Ovary (tissue), 9 donors: ENCODE results near the gene ABHD15. TPM values are rescaled to one million over a fixed set of nuclear protein-coding genes. Genes with fewer than 3 reads are reported as not detected.

Experiments
- DNase-seq, 5 donors: peaks; one replicate each; pipeline ENCODE4 v3.0.0-alpha.2; 2019 to 2020
- H3K27ac ChIP-seq, 2 donors: fragments of 200-600 bp; one replicate each; pipeline versions ENCODE4 v1.5.1 to v1.8.0; 2019 to 2022
- H3K27me3 ChIP-seq: fragments of 200-600 bp; one replicate; pipeline ENCODE4 v1.8.0; 2022
- H3K36me3 ChIP-seq: fragments of 200-600 bp; sonication (generic); one replicate; pipeline ENCODE4 v1.5.1; 2019
- H3K4me1 ChIP-seq: one replicate; pipeline ENCODE4 v1.8.1; 2013; ENCODE audit warnings: mild to moderate bottlenecking, moderate library complexity; ENCODE audit not compliant: insufficient read depth
- H3K4me3 ChIP-seq: fragments of 200-600 bp; sonication (generic); one replicate; pipeline ENCODE4 v1.5.1; 2017
- H3K9me3 ChIP-seq, 2 donors: fragments of 200-600 bp in 1 of 2; sonication (generic) in 1 of 2; one replicate each; pipeline versions ENCODE4 v1.5.1 to v1.8.1; 2013 to 2019; ENCODE audit warnings: mild to moderate bottlenecking in 1 of 2, moderate library complexity in 1 of 2
- CTCF ChIP-seq, 3 donors: fragments of 450-650 bp in 2 of 3; fragments of 200-600 bp in 1 of 3; IDR thresholded peaks; one replicate each; pipeline versions ENCODE4 v1.5.1 to v1.8.0; 2016 to 2022; ENCODE audit warnings: antibody characterized with exemption in 3 of 3, mild to moderate bottlenecking in 1 of 3
- EP300 ChIP-seq: sonication (generic); formaldehyde crosslinking; IDR thresholded peaks from one replicate; pipeline ENCODE4 v1.6.1; 2017; ENCODE audit warnings: antibody characterized with exemption
- POLR2A ChIP-seq: fragments of 450-650 bp; IDR thresholded peaks from one replicate; pipeline ENCODE4 v1.6.1; 2017; ENCODE audit warnings: antibody characterized with exemption, mild to moderate bottlenecking, moderate library complexity
- WGBS, 3 donors: extraction: QIAGEN DNeasy Blood & Tissue Kit in 1 of 3; methylation state at CpG; one replicate each; pipeline versions ENCODE4 v1.1.5 to v1.1.7; 2013 to 2017; 5-methylcytosine and 5-hydroxymethylcytosine counted together
- intact Hi-C, 4 donors: fragments of 100-400 bp; cut with DNase I; formaldehyde crosslinking; loops; one replicate each; pipeline versions ENCODE4 v1.11.0 to v1.15.1; 2022 to 2023
- polyA plus RNA-seq, 2 donors: library from polyadenylated mRNA; stranded (reverse); fragments of 200-250 nt in 1 of 2; fragments of 350-450 nt in 1 of 2; fragmentation: Illumina TruSeq in 1 of 2; extraction: RNeasy Lipid Tissue Mini Kit (QIAGEN cat#74804) in 1 of 2; gene quantifications; one replicate each; pipeline ENCODE4 v1.2.3, GENCODE V29; 2013 to 2014
- total RNA-seq, 7 donors: library from RNA; depleted of rRNA in 2 of 7; stranded (reverse); fragments of >200 nt in 2 of 7; fragmentation: NEBNext Ultra II Directional in 3 of 7; extraction: Animal tissue kit (Norgen Biotek cat#: 25700) in 3 of 7; gene quantifications; one replicate each; pipeline versions ENCODE4 v1.1.0 to v1.2.4, GENCODE V29; 2016 to 2023
- donor health status: DM: no; HTN: no; CAD: no; lungs with moderate emphysema.
- donor health status: DM: no; HTN: no; CAD: no.
- donor health status: Bipolar disorder and iron deficiency.
- donor health status: DM: yes; HTN: yes; CAD: no.
- donor health status: DM: no; HTN: no; CAD: no.
- donor health status: DM: yes; HTN: yes; CAD: no.

Gene ABHD15
- total and polyA plus RNA-seq, 9 donors = 3.0 to 8.7 (median 4.8) TPM

DNA sequence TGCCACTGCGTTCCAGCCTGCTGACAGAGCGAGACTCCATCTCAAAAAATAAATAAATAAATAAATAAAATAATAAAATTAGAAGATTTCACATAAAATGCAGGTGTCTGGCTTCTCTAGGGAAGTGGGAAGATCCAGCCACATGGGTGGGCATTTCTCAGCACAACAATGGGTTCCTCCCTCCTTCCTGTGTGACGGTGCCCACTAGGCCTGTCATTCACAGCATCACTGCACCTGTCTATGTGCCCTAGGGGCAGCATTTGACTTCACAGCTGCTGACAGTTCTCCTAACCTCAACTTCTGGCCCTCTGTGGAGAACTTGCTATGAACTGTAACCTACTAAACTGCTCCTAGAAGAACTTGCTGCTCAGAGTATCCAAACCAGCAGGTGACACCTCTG, 3.0 kb downstream of the ABHD15 start:
- WGBS, 3 donors = 96 to 97% (median 97%) methylated on average over 3 of the region's 3 CpGs
- H3K9me3 ChIP-seq = no peaks in the 10 kb centered on the region

GRCh38 chr17:29562615-29563014, 4.2 kb downstream of the ABHD15 start:
- Histone ChIP-seq H3K36me3 (no peaks in the 10 kb centered on the region), H3K9me3 (no peaks in the 10 kb centered on the region), H3K4me3 (no peak overlapping the region), H3K27me3 (no peaks in the 10 kb centered on the region), H3K27ac (no peak overlapping the region), H3K4me1 (peaks cover 4% of the 10 kb centered on the region)
- 89 to 93% (median 90%) methylated on average over 18 of the region's 18 CpGs for WGBS, 3 donors
- TF ChIP-seq EP300 (no peak), CTCF (IDR thresholded peaks at IDR 0.05) (no peak)
- intact Hi-C loops = no loop called here
- no peak for DNase-seq

More for the DNA sequence above, 3.0 kb downstream of the ABHD15 start:
- peaks cover 4% of the 10 kb centered on the region for H3K4me1 ChIP-seq
- no peak overlapping the region for H3K4me3 ChIP-seq
- no peaks in the 10 kb centered on the region for H3K36me3 ChIP-seq
- DNase-seq = no peak
- intact Hi-C loops = no loop called here
- H3K27ac ChIP-seq = no peak overlapping the region
- TF ChIP-seq POLR2A (no peak), CTCF (IDR thresholded peaks at IDR 0.05) (no peak), EP300 (no peak)
- no peaks in the 10 kb centered on the region for H3K27me3 ChIP-seq

DNA sequence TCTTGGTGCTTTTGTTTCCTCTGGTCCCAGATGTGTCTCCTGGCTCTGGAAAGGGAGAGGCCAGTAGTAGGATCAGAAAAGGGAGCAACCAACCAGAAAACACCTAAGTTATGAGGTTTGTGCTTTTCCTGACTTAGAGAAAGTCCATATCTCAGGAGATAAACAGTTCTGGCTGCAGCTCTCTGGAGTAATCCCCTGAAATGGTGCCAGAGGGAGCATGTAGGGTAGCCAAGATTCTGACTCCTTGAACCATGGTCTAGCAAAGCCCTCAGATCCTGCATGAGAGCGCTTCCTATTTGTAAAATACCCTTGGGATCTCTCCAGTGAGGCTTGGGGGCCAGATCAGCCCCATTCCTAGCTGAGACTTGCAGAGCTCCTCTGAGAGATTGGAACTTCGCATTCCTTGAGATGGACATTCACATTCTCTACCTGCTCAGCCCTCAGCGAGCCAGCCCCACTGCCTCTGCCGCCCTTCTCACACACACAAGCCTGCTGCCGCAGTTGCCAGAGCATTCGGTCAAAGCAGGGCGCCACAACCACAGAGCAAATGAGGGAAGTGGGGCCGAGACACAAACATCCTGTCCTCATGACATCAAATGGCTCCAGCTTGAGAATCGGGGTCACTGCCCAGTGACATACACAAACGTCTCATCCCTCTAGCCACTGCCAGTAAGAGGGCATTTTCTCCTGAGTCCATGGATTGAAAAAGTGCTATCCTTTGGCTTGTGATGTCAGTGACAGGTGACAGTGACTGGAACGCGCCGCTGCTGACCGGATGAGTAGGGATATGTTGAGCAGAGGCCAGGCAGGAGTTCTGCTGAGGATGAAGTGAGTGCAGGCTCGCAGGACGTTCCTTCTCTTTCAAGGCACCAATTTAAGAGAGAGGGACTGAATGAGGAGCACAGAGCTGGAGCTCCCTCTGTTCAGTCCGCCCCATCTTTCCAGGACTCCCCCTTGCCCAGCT, 5.0 kb downstream of the ABHD15 start:
- TF ChIP-seq CTCF (IDR thresholded peaks at IDR 0.05) = no peak
- TF ChIP-seq EP300 = no peak
- WGBS, 3 donors = 87 to 90% (median 89%) methylated on average over 17 of the region's 17 CpGs
- Histone ChIP-seq H3K27me3 (no peaks in the 10 kb centered on the region), H3K9me3 (no peaks in the 10 kb centered on the region), H3K4me1 (peaks cover 4% of the 10 kb centered on the region), H3K27ac (no peak overlapping the region), H3K4me3 (no peak overlapping the region), H3K36me3 (no peaks in the 10 kb centered on the region)
- intact Hi-C loops = no loop called here
- DNase-seq = no peak

- TF ChIP-seq POLR2A (no peak), EP300 (no peak), CTCF (IDR thresholded peaks at IDR 0.05) (no peak)
- DNase-seq = no peak
- no peak overlapping the region for H3K4me3 ChIP-seq
- no peaks in the 10 kb centered on the region for H3K4me1 ChIP-seq
- intact Hi-C loops = no loop called here
- H3K27me3 ChIP-seq = no peaks in the 10 kb centered on the region
- no peaks in the 10 kb centered on the region for H3K9me3 ChIP-seq
- no peak overlapping the region for H3K27ac ChIP-seq
- H3K36me3 ChIP-seq = no peaks in the 10 kb centered on the region
- 39 to 46% (median 44%) methylated on average over 6 of the region's 6 CpGs for WGBS, 3 donors
Observed at GRCh38 chr17:29560316-29560715, 6.5 kb downstream of the ABHD15 start.
